K562 (cell line): ENCODE results near the gene OR5H15. TPM values are rescaled to one million over a fixed set of nuclear protein-coding genes. Genes with fewer than 3 reads are reported as not detected.

ENCODE experiments used
- ATAC-seq: fragments of 200-7000 bp; cut with Tn5 transposase; 3 replicates; pipeline ENCODE4 v1.9.1; 2020; ENCODE audit warnings: moderate library complexity
- BruUV-seq: library from RNA; stranded (reverse); fragments of 400-500 nt; replicated peaks from 2 replicates; lab custom pipeline; 2021; lab: Mats Ljungman, UMichigan
- CTCF ChIA-PET: fragments of 300-600 bp; formaldehyde crosslinking; extraction: SDS; loops from one replicate; lab custom pipeline; 2021; ENCODE audit warnings: low intra/inter-chr PET ratio; lab: Yijun Ruan, JAX
- POLR2A ChIA-PET: fragments of 300-600, 350-650 bp; sonication (Branson Sonifier 250); formaldehyde crosslinking; extraction: SDS; loops from one replicate; lab custom pipeline; 2021; ENCODE audit warnings: antibody characterized with exemption, inconsistent platforms; lab: Yijun Ruan, JAX
- DNase-seq, 4 experiments: peaks; one replicate each; pipeline versions ENCODE4 v3.0.0 to v3.0.0-alpha.2; 2011 to 2018; ENCODE audit warnings: low spot score in 3 of 4, mixed read lengths in 3 of 4; ENCODE audit errors: extremely low read depth in 1 of 4
- FAIRE-seq: peaks from 2 replicates; lab custom pipeline; 2011; peaks lifted over from hg19 to GRCh38; lab: Jason Lieb, UNC
- H2AFZ ChIP-seq: 2 replicates; pipeline ENCODE4 v1.6.0; 2011; ENCODE audit warnings: low read depth, low read length, control low read depth, inconsistent platforms
- H3K27ac ChIP-seq: fragments of 200-600 bp; 3 replicates; pipeline ENCODE4 v1.8.0; 2011; ENCODE audit warnings: low read depth, mild to moderate bottlenecking, control low read depth, inconsistent platforms, low read length, moderate library complexity, mixed read lengths; ENCODE audit errors: extremely low read depth
- H3K27me3 ChIP-seq, 2 experiments: fragments of 300-600 bp in 1 of 2; 2 replicates in 1 of 2; 3 replicates in 1 of 2; pipeline versions ENCODE4 v1.6.0 to v1.8.0; 2011; ENCODE audit warnings: inconsistent platforms in 2 of 2, low read length in 2 of 2, mild to moderate bottlenecking in 1 of 2, mixed read lengths in 1 of 2, moderate library complexity in 1 of 2; ENCODE audit not compliant: control insufficient read depth in 2 of 2, insufficient read depth in 2 of 2
- H3K36me3 ChIP-seq: fragments of 300-600 bp; 3 replicates; pipeline ENCODE4 v1.8.0; 2011; ENCODE audit warnings: mild to moderate bottlenecking, low read length, inconsistent platforms; ENCODE audit not compliant: control insufficient read depth, insufficient read depth
- H3K4me1 ChIP-seq, 2 experiments: fragments of 200-600 bp in 1 of 2; replicated peaks in 1 of 2; 2 replicates in 1 of 2; 3 replicates in 1 of 2; pipeline versions ENCODE4 v1.5.1 to v1.8.0; 2011; ENCODE audit warnings: inconsistent platforms in 2 of 2, low read length in 2 of 2, mild to moderate bottlenecking in 1 of 2, mixed read lengths in 1 of 2, moderate library complexity in 1 of 2; ENCODE audit not compliant: control insufficient read depth in 2 of 2, insufficient read depth in 2 of 2
- H3K4me2 ChIP-seq: 2 replicates; pipeline ENCODE4 v1.6.1; 2011; ENCODE audit warnings: low read length, control low read depth, inconsistent platforms, mixed read lengths; ENCODE audit not compliant: insufficient read depth
- H3K4me3 ChIP-seq: fragments of 200-600 bp; sonication (generic), shearing (Covaris generic); 2 replicates; pipeline ENCODE4 v1.5.1; 2016; ENCODE audit warnings: control low read depth, inconsistent platforms
- H3K79me2 ChIP-seq: fragments of 200-600 bp; 3 replicates; pipeline ENCODE4 v1.8.0; 2011; ENCODE audit warnings: low read length, inconsistent platforms; ENCODE audit not compliant: control insufficient read depth, insufficient read depth
- H3K9ac ChIP-seq, 2 experiments: 2 replicates each; pipeline versions ENCODE4 v1.6.0 to v1.6.1; 2011; ENCODE audit warnings: low read depth in 2 of 2, low read length in 2 of 2, control low read depth in 1 of 2, inconsistent platforms in 1 of 2, mild to moderate bottlenecking in 1 of 2, mixed read lengths in 1 of 2; ENCODE audit not compliant: insufficient read depth in 1 of 2
- H3K9me1 ChIP-seq: one replicate; pipeline ENCODE4 v1.6.0; 2011; ENCODE audit warnings: inconsistent platforms, mild to moderate bottlenecking, low read length, moderate library complexity; ENCODE audit not compliant: control insufficient read depth, insufficient read depth
- H3K9me3 ChIP-seq: replicated peaks from 2 replicates; pipeline ENCODE4 v1.5.1; 2011; ENCODE audit warnings: low read depth, low read length, inconsistent platforms; ENCODE audit not compliant: control insufficient read depth, insufficient read depth
- H4K20me1 ChIP-seq: replicated peaks from 2 replicates; pipeline ENCODE4 v1.6.1; 2011; ENCODE audit warnings: low read length, inconsistent platforms, mixed read lengths; ENCODE audit not compliant: control insufficient read depth, insufficient read depth
- BCOR ChIP-seq: fragments of 450-650 bp; IDR thresholded peaks from 2 replicates; pipeline ENCODE4 v1.6.1; 2016
- CBFA2T3 ChIP-seq: fragments of 450-650 bp; IDR thresholded peaks from 2 replicates; pipeline ENCODE4 v1.6.1; 2017
- GTF2E2 ChIP-seq: fragments of 200-800 bp; sonication (Bioruptor generic); IDR thresholded peaks from 2 replicates; pipeline ENCODE4 v1.6.1; 2016; ENCODE audit warnings: missing genetic modification characterization, missing compliant biosample characterization
- KLF16 ChIP-seq: IDR thresholded peaks from 2 replicates; pipeline ENCODE4 v1.6.1; 2016; ENCODE audit warnings: antibody characterized with exemption
- MLX ChIP-seq, 2 experiments: fragments of 450-650 bp in 1 of 2; sonication (generic) in 1 of 2; formaldehyde crosslinking; conservative IDR thresholded peaks; 2 replicates each; pipeline versions ENCODE4 v1.4.0 to v1.8.1; 2020 to 2022; ENCODE audit warnings: mild to moderate bottlenecking in 1 of 2, missing genetic modification reagents in 1 of 2
- NFIC ChIP-seq: fragments of 450-650 bp; IDR thresholded peaks from 2 replicates; pipeline ENCODE4 v1.6.1; 2017; ENCODE audit warnings: mild to moderate bottlenecking, inconsistent platforms
- PRMT5 ChIP-seq: sonication (generic); formaldehyde crosslinking; IDR thresholded peaks from 2 replicates; pipeline ENCODE4 v1.5.0; 2020; ENCODE audit warnings: missing genetic modification reagents
- PTBP1 ChIP-seq: fragments of 200-400 bp; formaldehyde crosslinking; IDR thresholded peaks from 2 replicates; pipeline ENCODE4 v1.6.1; 2017; ENCODE audit warnings: low read depth, low read length
- SAP30 ChIP-seq: fragments of 200-600 bp; sonication (generic); IDR thresholded peaks from 2 replicates; pipeline ENCODE4 v1.6.1; 2012; ENCODE audit warnings: borderline replicate concordance, low read depth, mild to moderate bottlenecking, moderate library complexity, low read length, control low read depth, inconsistent platforms; ENCODE audit not compliant: insufficient read depth, poor library complexity, severe bottlenecking
- TFAM ChIP-seq: fragments of 250-450 bp; sonication (Bioruptor Pico); conservative IDR thresholded peaks from 2 replicates; pipeline ENCODE4 v1.5.0; 2021; ENCODE audit warnings: mild to moderate bottlenecking, moderate library complexity
- YY1 ChIP-seq, 3 experiments: IDR thresholded peaks; 2 replicates each; pipeline ENCODE4 v1.6.1; 2011; ENCODE audit warnings: low read length in 2 of 3, mild to moderate bottlenecking in 2 of 3, moderate library complexity in 2 of 3, borderline replicate concordance in 1 of 3, control low read depth in 1 of 3, low read depth in 1 of 3; ENCODE audit not compliant: insufficient read depth in 3 of 3, insufficient replicate concordance in 2 of 3, control insufficient read depth in 1 of 3, insufficient read length in 1 of 3; ENCODE audit errors: extremely low read depth in 1 of 3
- ZC3H8 ChIP-seq: fragments of 450-650 bp; IDR thresholded peaks from 2 replicates; pipeline ENCODE4 v1.6.1; 2017
- ZNF23 ChIP-seq: fragments of 250-450 bp; sonication (Bioruptor Pico); IDR thresholded peaks from 2 replicates; pipeline ENCODE4 v1.4.0; 2020; ENCODE audit warnings: mild to moderate bottlenecking
- ZZZ3 ChIP-seq: fragments of 450-650 bp; IDR thresholded peaks from 2 replicates; pipeline ENCODE4 v1.6.1; 2016; ENCODE audit warnings: antibody characterized with exemption, mild to moderate bottlenecking, moderate library complexity
- WGBS: fragments of 100-300 bp; shearing (Covaris generic); methylation state at CpG from one replicate; pipeline ENCODE4 v1.1.6; 2016; ENCODE audit warnings: low coverage, mixed read lengths; ENCODE audit not compliant: insufficient coverage; ENCODE audit errors: missing lambda C conversion rate; 5-methylcytosine and 5-hydroxymethylcytosine counted together
- in situ Hi-C: fragments of 300-500 bp; cut with MboI; formaldehyde crosslinking; loops from 4 replicates; pipeline ENCODE4 v1.15.0; 2018; ENCODE audit warnings: inconsistent platforms, mixed read lengths
- intact Hi-C: fragments of 100-400 bp; cut with micrococcal nuclease; formaldehyde crosslinking; loops from 2 replicates; pipeline ENCODE4 v1.14.2; 2022
- polyA plus RNA-seq, 8 experiments: library from polyadenylated mRNA; depleted of rRNA in 4 of 8; stranded (reverse) in 5 of 8; unstranded in 3 of 8; fragments of >200 nt; fragmentation: Nextera tagmentation in 2 of 8; fragmentation: Illumina TruSeq in 1 of 8; extraction: Ambion mirVana in 2 of 8; extraction: Trizol in 1 of 8; gene quantifications; 2 replicates each; pipeline versions ENCODE4 v1.2.1 to v1.2.3, GENCODE V29; 2011 to 2014; ENCODE audit warnings: inconsistent platforms in 1 of 8, missing spikeins in 1 of 8
- total RNA-seq, 7 experiments: library from RNA; depleted of rRNA in 6 of 7; stranded (reverse); fragments of >200 nt in 6 of 7; fragmentation: Illumina TruSeq in 2 of 7; extraction: Trizol in 2 of 7; gene quantifications; 2 replicates each; pipeline versions ENCODE4 v1.2.1 to v1.2.3, GENCODE V29; 2011 to 2021; ENCODE audit warnings: low replicate concordance in 1 of 7
- TF ChIP-seq, protein P1 (sequence below): sonication (generic); formaldehyde crosslinking; IDR thresholded peaks from 2 replicates; pipeline ENCODE4 v1.8.1; 2023; ENCODE audit warnings: mild to moderate bottlenecking, missing genetic modification reagents
- TF ChIP-seq, protein P2 (sequence below): fragments of 450-650 bp; formaldehyde crosslinking; conservative IDR thresholded peaks from 2 replicates; pipeline ENCODE4 v1.4.0; 2022; ENCODE audit warnings: mild to moderate bottlenecking, missing genetic modification characterization

Gene OR5H15
- total and polyA plus RNA-seq, 9 of the 15 experiments (the other 6 are each of a cell fraction or from before 2014, with no cell fraction given) = not detected

DNA sequence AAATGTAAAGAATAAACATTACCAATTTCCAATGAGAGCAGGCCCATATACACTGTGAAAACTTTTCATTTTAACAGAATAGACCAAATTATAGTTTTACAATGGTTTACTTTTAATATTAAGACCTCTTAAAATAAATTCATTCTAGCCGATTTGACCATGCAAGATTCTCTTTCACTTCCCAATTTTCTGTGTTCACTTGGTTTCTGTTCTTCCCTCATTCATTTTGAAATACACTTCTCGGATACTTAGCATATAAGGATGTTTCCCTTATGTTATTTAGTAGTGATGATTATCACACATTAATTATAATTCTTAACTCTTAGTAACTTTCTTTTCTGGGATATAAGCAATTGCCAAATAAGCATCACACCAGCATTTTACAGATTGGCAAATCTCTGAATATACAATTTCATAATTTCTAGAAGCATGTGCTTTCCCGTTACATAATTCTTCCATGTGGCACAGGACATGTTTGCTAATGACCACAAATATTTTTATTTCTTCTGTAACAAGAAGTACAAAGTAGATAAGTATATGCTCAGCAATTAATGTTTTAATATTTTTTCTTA lies 13.9 kb downstream of the OR5H15 start:
- WGBS = 0% methylated on average over 3 of the region's 3 CpGs
- no TSS peak for BruUV-seq
- ChIA-PET CTCF (no interaction called here), POLR2A (no interaction called here)
- Histone ChIP-seq H3K9me3 (no peaks in the 10 kb centered on the region), H3K27me3 (no peaks in the 10 kb centered on the region), H3K27ac (no peak overlapping the region), H3K4me1 (no peaks in the 10 kb centered on the region), H4K20me1 (no peaks in the 10 kb centered on the region), H3K4me2 (no peak overlapping the region), H3K9me1 (no peaks in the 10 kb centered on the region), H3K9ac (no peak overlapping the region), H3K79me2 (no peaks in the 10 kb centered on the region), H2AFZ (no peak overlapping the region), H3K36me3 (no peaks in the 10 kb centered on the region), H3K4me3 (no peak overlapping the region)
- in situ Hi-C loops (no loop called here), intact Hi-C loops (no loop called here)
- DNase-seq = no peak
- FAIRE-seq = no peak
- ATAC-seq = no peak
- TF ChIP-seq YY1 (IDR thresholded peaks at IDR 0.05; ENCODE audit: borderline replicate concordance in 1 of 3, control insufficient read depth in 1 of 3, extremely low read depth in 1 of 3, insufficient read depth in 3 of 3, insufficient read length in 1 of 3, insufficient replicate concordance in 2 of 3, low read depth in 1 of 3, low read length in 2 of 3) (no peak), ZNF23 (CRISPR knock-in tag) (no peak), PTBP1 (no peak), TFAM (CRISPR knock-in tag) (no peak), MLX (CRISPR knock-in tag; conservative IDR thresholded peaks at IDR 0.05) (no peak), BCOR (no peak), CBFA2T3 (no peak), SAP30 (no peak), ZC3H8 (no peak), NFIC (no peak), GTF2E2 (tag) (no peak), ZZZ3 (no peak), PRMT5 (no peak), KLF16 (no peak)
- TF ChIP-seq, protein P1, sequence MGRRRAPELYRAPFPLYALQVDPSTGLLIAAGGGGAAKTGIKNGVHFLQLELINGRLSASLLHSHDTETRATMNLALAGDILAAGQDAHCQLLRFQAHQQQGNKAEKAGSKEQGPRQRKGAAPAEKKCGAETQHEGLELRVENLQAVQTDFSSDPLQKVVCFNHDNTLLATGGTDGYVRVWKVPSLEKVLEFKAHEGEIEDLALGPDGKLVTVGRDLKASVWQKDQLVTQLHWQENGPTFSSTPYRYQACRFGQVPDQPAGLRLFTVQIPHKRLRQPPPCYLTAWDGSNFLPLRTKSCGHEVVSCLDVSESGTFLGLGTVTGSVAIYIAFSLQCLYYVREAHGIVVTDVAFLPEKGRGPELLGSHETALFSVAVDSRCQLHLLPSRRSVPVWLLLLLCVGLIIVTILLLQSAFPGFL (CRISPR knock-in tag) = no peak
- TF ChIP-seq, protein P2, sequence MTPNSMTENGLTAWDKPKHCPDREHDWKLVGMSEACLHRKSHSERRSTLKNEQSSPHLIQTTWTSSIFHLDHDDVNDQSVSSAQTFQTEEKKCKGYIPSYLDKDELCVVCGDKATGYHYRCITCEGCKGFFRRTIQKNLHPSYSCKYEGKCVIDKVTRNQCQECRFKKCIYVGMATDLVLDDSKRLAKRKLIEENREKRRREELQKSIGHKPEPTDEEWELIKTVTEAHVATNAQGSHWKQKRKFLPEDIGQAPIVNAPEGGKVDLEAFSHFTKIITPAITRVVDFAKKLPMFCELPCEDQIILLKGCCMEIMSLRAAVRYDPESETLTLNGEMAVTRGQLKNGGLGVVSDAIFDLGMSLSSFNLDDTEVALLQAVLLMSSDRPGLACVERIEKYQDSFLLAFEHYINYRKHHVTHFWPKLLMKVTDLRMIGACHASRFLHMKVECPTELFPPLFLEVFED (CRISPR knock-in tag) = no peak
